SW480 (cell line): ENCODE measurements around the gene AMACR.
A peak's percentile ranks its signal among the peaks of the same experiment; 100 is the strongest.
"Not testable (repeated sequence)": the region's sequence is repeated elsewhere in the genome, so short reads cannot be mapped to it uniquely, and the experiment has no call there.

Experiments
- DNase-seq: peaks from one replicate; pipeline ENCODE4 v3.0.0-alpha.2; 2016; ENCODE audit warnings: low spot score

Gene AMACR

GRCh38 chr5:33968211-33969005 lies 39.4 kb downstream of the AMACR start:
- no peak for DNase-seq

GRCh38 chr5:33966805-33967204 lies 41.0 kb downstream of the AMACR start:
- DNase-seq, result no peak

- DNase-seq, result no peak
Measured at GRCh38 chr5:33964132-33964700, 43.6 kb downstream of the AMACR start.

GRCh38 chr5:33958176-33958575 lies 49.7 kb downstream of the AMACR start:
- DNase-seq, result no peak

- no peak for DNase-seq
Measured at GRCh38 chr5:33957577-33958150, 50.2 kb downstream of the AMACR start.

GRCh38 chr5:33952175-33952574 lies 55.7 kb downstream of the AMACR start:
- DNase-seq, result not testable (repeated sequence)

GRCh38 chr5:33944543-33945132 lies 63.2 kb downstream of the AMACR start:
- no peak for DNase-seq

GRCh38 chr5:33941090-33941489 lies 66.8 kb downstream of the AMACR start:
- DNase-seq, result peak; percentile 31

GRCh38 chr5:33939556-33940262 lies 68.1 kb downstream of the AMACR start:
- DNase-seq, result no peak

- no peak for DNase-seq
Measured at GRCh38 chr5:33938881-33939280, 69.0 kb downstream of the AMACR start.

GRCh38 chr5:33938507-33938796 lies 69.4 kb downstream of the AMACR start:
- DNase-seq, result no peak

- DNase-seq, result no peak
Measured at GRCh38 chr5:33937707-33938506, 69.9 kb downstream of the AMACR start.

GRCh38 chr5:33937017-33937706 lies 70.7 kb downstream of the AMACR start:
- DNase-seq, result no peak

- DNase-seq, result no peak
Measured at GRCh38 chr5:33936381-33937016, 71.4 kb downstream of the AMACR start, which contains the start of gene RXFP3. TSS of gene RXFP3 (plus strand) at chr5:33936386. CDS start at chr5:33936741, 355 bp downstream.
